Tibial nerve (tissue), 3 donors: ENCODE data around the gene RIPK1.

ENCODE experiments used
- CTCF ChIP-seq, 5 experiments: fragments of 200-600 bp in 3 of 5; fragments of 450-650 bp in 2 of 5; sonication (generic) in 3 of 5; IDR thresholded peaks; one replicate each; pipeline ENCODE4 v1.5.1; 2016 to 2019; ENCODE audit warnings: antibody characterized with exemption in 5 of 5, mild to moderate bottlenecking in 3 of 5, moderate library complexity in 2 of 5
- POLR2A ChIP-seq, 2 donors: fragments of 450-650 bp; IDR thresholded peaks; one replicate each; pipeline ENCODE4 v1.6.1; 2017; ENCODE audit warnings: antibody characterized with exemption in 2 of 2, mild to moderate bottlenecking in 2 of 2, moderate library complexity in 2 of 2

- TF ChIP-seq CTCF (IDR thresholded peaks at IDR 0.05) (no peak), POLR2A (IDR thresholded peaks at IDR 0.05) (no peak)
Observed at GRCh38 chr6:3071568-3071967, 3.3 kb downstream of the RIPK1 start.
